Spinal cord (tissue), 10 donors: ENCODE results near the gene PLD1. TPM values are rescaled to one million over a fixed set of nuclear protein-coding genes. Genes with fewer than 3 reads are reported as not detected.
"Not testable (repeated sequence)": the region's sequence is repeated elsewhere in the genome, so short reads cannot be mapped to it uniquely, and the experiment has no call there.

Experiments
- DNase-seq, 6 donors: peaks; one replicate each; pipeline versions ENCODE4 v3.0.0 to v3.0.0-alpha.2; 2013 to 2015; ENCODE audit warnings: low spot score in 6 of 6, low read depth in 4 of 6
- H3K27ac ChIP-seq: one replicate; pipeline ENCODE4 v1.5.1; 2013; ENCODE audit warnings: low read depth, low read length, control low read depth
- H3K27me3 ChIP-seq: one replicate; pipeline ENCODE4 v1.6.1; 2013; ENCODE audit warnings: low read length; ENCODE audit not compliant: control insufficient read depth, insufficient read depth
- H3K36me3 ChIP-seq: one replicate; pipeline ENCODE4 v1.6.1; 2013; ENCODE audit warnings: low read length; ENCODE audit not compliant: control insufficient read depth, insufficient read depth
- H3K4me1 ChIP-seq: one replicate; pipeline ENCODE4 v1.6.1; 2013; ENCODE audit warnings: low read length; ENCODE audit not compliant: control insufficient read depth, insufficient read depth
- H3K4me3 ChIP-seq: one replicate; pipeline ENCODE4 v1.5.1; 2013; ENCODE audit warnings: low read depth, low read length, control low read depth
- H3K9me3 ChIP-seq: one replicate; pipeline ENCODE4 v1.6.1; 2013; ENCODE audit warnings: low read length; ENCODE audit not compliant: control insufficient read depth, insufficient read depth
- WGBS: methylation state at CpG from one replicate; pipeline ENCODE4 v1.1.5; 2013; ENCODE audit warnings: missing lambda C conversion rate; ENCODE audit not compliant: insufficient coverage; 5-methylcytosine and 5-hydroxymethylcytosine counted together
- polyA plus RNA-seq, 2 donors: library from polyadenylated mRNA; unstranded; fragments of 120-200 nt; gene quantifications; one replicate each; pipeline ENCODE4 v1.2.1, GENCODE V29; 2013; ENCODE audit not compliant: insufficient read length in 2 of 2
- total RNA-seq, 2 donors: library from RNA; depleted of rRNA in 1 of 2; stranded (reverse); fragments of 120-200 nt in 1 of 2; fragments of >200 nt in 1 of 2; gene quantifications; one replicate each; pipeline versions ENCODE4 v1.2.3 to v1.2.4, GENCODE V29; 2013 to 2014
- donor health status: healthy.

PLD1 gene
- total and polyA plus RNA-seq, 4 donors = 31.1 to 92.5 (median 51.2) TPM

DNA sequence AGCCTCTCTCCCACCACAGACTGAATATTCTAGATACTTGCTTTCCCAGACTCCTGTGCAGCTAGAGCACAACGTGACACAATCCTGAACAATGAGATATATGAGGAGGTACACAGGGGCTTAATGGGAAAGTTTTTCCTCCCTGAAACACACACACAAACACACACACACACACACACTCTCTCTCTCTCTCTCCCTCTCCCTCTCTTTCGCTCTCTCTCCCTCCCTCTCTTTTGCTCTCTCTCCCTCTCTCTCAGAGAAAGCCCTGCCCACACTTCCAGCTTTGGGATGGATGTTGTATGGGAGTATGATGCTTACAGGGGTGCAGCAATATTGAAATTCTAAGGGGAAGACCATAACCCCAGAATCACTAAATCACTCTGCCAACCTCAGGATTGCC, 110.1 kb downstream of the PLD1 start:
- no peaks in the 10 kb centered on the region for H3K4me1 ChIP-seq
- peaks cover 2% of the 10 kb centered on the region for H3K36me3 ChIP-seq
- no peaks in the 10 kb centered on the region for H3K9me3 ChIP-seq
- no peak overlapping the region for H3K4me3 ChIP-seq
- no CpG with 5 or more reads among the region's 2 CpGs for WGBS
- no peak for DNase-seq
- H3K27ac ChIP-seq = no peak overlapping the region
- H3K27me3 ChIP-seq = no peaks in the 10 kb centered on the region

DNA sequence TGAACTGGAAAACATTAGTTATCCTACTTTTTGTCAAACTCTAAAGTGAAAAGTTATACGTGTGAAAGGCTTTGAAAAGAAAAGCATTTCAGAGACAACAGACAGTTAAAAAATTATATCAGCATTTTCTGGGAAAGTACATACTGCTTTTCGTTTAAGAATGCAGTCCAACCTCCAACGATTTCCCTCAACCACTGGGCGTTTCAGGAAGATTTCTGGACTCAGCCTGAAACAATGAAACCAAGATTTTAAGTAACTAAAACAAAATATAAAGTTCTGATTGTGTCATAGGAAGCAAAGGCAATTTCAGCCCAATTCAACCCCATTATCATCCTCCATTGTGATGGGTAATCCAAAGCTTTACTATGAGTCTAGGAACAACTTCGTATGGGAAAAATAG, 110.7 kb downstream of the PLD1 start:
- no peak overlapping the region for H3K27ac ChIP-seq
- no peak for DNase-seq
- WGBS = no CpG with 5 or more reads among the region's 5 CpGs

DNA sequence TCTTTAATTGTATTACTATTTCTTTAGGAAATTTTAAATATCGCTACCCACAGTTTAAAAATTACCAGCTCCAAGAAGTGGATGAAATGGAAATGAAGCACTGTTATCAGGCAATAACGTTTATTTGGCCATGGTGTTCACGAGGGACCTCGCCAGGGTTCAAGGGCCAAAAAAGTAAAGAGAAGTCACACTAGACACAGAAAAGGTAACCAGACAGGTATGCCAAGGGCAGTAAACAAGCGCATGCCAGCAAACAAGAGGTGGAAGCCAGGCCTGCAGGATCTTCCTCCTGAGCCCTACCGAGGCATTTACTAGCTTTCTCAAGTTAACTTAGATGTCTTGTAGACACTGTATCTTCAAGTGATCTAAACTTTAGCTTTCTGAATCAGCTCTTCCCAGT, 113.5 kb downstream of the PLD1 start:
- Histone ChIP-seq H3K4me3 (no peak overlapping the region), H3K9me3 (no peaks in the 10 kb centered on the region), H3K27me3 (no peaks in the 10 kb centered on the region), H3K4me1 (no peaks in the 10 kb centered on the region), H3K27ac (no peak overlapping the region), H3K36me3 (peaks cover 2% of the 10 kb centered on the region)
- WGBS = 93% methylated on average over 4 of the region's 6 CpGs
- DNase-seq = no peak

More for the DNA sequence above, 110.7 kb downstream of the PLD1 start:
- no peak overlapping the region for H3K4me3 ChIP-seq
- H3K27me3 ChIP-seq = no peaks in the 10 kb centered on the region
- peaks cover 2% of the 10 kb centered on the region for H3K36me3 ChIP-seq
- H3K9me3 ChIP-seq = no peaks in the 10 kb centered on the region
- H3K4me1 ChIP-seq = no peaks in the 10 kb centered on the region

DNA sequence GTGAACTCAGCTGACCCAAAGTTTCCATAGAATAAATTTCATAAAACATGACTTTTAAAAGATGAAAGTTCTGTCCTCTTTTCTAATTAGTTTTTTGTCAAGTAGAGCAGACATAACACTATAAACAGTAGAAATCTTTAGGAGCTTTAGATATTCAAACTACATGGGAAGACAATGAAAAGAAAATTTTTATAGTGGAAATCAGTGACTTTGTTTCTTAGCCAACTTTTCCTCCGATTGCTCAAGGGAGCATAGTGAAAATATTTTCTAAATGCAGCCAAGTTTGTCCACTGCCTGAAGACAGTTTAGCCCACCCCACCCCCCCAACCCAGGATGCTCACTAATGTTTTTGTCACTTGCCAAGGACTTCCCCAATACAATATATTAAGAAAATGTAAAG, 114.9 kb downstream of the PLD1 start:
- Histone ChIP-seq H3K36me3 (peaks cover 2% of the 10 kb centered on the region), H3K27me3 (no peaks in the 10 kb centered on the region), H3K9me3 (no peaks in the 10 kb centered on the region), H3K4me1 (no peaks in the 10 kb centered on the region), H3K27ac (no peak overlapping the region), H3K4me3 (no peak overlapping the region)
- no CpG with 5 or more reads among the region's 1 CpG for WGBS
- DNase-seq = no peak

DNA sequence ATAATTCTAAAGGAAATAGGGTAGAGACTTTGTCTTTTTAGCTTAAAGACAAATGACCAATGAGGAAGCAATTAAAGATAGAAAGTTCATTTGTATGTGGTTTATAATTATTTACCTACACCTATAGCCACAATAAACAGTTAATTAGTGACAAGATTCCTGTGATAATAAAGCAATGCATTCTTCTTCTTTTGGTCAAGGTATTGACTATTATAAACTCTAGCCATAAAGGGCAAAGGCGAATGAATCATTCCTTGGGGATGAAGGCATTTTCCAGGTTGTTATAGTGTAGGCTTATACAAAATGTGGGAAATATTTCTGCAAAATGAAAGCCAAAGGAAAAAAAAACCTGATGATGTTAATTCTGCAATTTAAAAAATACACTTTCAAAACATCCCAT, 115.4 kb downstream of the PLD1 start:
- no peak for DNase-seq
- H3K9me3 ChIP-seq = no peaks in the 10 kb centered on the region
- H3K36me3 ChIP-seq = no peaks in the 10 kb centered on the region
- no peak overlapping the region for H3K4me3 ChIP-seq
- no CpG with 5 or more reads among the region's 1 CpG for WGBS
- H3K4me1 ChIP-seq = no peaks in the 10 kb centered on the region
- no peaks in the 10 kb centered on the region for H3K27me3 ChIP-seq
- H3K27ac ChIP-seq = no peak overlapping the region

DNA sequence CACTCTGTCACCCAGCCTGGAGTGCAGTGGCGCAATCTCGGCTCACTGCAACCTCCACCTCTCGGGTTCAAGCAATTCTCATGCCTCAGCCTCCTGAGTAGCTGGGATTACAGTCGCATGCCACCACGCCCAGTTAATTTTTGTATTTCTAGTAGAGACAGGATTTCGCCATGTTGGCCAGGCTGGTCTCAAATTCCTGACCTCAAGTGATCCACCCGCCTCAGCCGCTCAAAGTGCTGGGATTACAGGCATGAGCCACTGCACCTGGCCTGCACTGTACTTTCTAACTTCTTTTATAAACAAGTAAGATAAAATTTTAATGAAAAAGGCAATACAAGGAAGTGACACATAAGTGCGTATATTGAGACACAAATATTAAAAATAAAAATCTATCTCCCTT, 117.7 kb downstream of the PLD1 start:
- H3K4me1 ChIP-seq, H3K27ac ChIP-seq, H3K4me3 ChIP-seq, DNase-seq, H3K27me3 ChIP-seq, H3K36me3 ChIP-seq, H3K9me3 ChIP-seq: not testable (repeated sequence)
- WGBS = 95% methylated on average over 4 of the region's 9 CpGs

DNA sequence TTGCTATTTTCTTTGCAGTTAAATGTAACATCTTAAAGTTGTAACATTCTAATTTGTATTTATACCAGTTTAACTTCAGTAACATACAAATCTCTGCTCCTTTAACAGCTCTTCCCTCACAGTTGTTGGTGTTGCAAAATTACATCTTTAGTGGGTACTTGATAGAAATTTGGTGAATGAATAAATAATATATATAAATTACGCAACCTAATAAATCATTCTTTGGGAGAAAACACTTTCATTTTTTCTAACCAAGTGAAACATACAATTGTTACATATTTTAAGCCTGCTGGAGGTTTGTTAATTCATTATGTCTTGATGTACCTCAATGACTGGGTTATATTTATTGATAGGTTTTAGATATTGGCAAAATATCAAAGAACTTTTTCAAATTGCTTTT, 118.8 kb downstream of the PLD1 start:
- H3K4me3 ChIP-seq = no peak overlapping the region
- H3K36me3 ChIP-seq = no peaks in the 10 kb centered on the region
- no peak overlapping the region for H3K27ac ChIP-seq
- no peaks in the 10 kb centered on the region for H3K9me3 ChIP-seq
- no peaks in the 10 kb centered on the region for H3K4me1 ChIP-seq
- no peaks in the 10 kb centered on the region for H3K27me3 ChIP-seq
- DNase-seq = no peak
- no CpG with 5 or more reads among the region's 1 CpG for WGBS

DNA sequence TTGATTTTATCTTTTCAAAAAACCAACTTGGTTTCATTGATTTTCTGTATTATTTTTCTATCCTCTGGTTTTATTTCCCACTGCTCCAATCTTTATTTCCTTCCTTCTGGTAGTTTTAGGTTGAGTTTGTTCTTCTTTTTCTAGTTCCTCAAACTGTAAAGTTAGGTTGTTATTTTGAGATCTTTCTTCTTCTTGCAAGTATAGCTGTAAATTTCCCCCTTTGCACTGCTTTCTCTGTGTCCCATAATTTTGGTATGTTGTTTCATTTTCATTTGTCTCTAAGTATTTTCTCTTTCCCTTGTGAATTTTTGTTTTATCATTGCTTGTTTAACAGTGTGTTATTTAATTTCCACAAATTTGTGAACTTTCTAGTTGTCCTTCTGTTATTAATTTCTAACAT, 120.0 kb downstream of the PLD1 start:
- no peaks in the 10 kb centered on the region for H3K4me1 ChIP-seq
- no peaks in the 10 kb centered on the region for H3K36me3 ChIP-seq
- no peak for DNase-seq
- H3K27me3 ChIP-seq = no peaks in the 10 kb centered on the region
- H3K4me3 ChIP-seq = no peak overlapping the region
- H3K27ac ChIP-seq = no peak overlapping the region
- H3K9me3 ChIP-seq = no peaks in the 10 kb centered on the region

DNA sequence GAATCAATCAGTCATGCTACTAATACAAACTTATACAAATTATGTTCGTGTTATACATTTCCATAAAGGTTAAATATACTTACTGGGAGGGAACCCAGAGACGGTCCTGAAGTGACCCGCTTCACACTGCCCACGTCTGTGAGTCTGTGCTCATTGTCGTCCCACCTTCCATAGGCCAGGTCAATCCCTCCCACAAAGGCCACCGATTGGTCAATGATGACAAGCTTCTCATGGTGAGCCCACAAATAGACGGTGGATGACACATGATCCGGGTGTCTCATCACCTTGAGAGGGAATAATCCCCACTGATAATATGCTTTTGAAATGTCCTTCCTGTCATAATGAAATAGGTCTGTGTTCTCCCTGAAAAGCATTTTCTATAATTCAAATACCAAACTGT, 121.7 kb downstream of the PLD1 start:
- Histone ChIP-seq H3K36me3 (no peaks in the 10 kb centered on the region), H3K27ac (no peak overlapping the region)

DNA sequence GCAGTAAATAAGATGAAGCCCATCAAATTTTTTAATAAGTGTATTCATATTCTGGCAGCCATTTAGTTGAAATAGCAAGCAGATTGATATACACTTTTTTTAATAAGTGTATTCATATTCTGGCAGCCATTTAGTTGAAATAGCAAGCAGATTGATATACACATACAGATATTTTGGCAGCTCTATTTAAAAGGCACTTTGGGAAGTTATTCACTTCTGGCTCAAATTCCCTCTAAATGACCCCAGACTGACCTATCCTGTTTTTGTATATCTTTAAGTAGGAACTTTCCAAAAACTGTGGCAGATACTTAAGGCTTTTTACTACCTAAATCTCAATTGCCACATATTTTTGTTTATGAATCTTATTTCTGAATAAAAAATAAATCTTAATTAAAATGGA, 122.3 kb downstream of the PLD1 start:
- H3K27ac ChIP-seq = no peak overlapping the region
- no peaks in the 10 kb centered on the region for H3K4me1 ChIP-seq
- H3K4me3 ChIP-seq = no peak overlapping the region
- no peaks in the 10 kb centered on the region for H3K9me3 ChIP-seq
- no peaks in the 10 kb centered on the region for H3K27me3 ChIP-seq
- no peak for DNase-seq
- H3K36me3 ChIP-seq = no peaks in the 10 kb centered on the region

More for the DNA sequence above, 121.7 kb downstream of the PLD1 start:
- Histone ChIP-seq H3K9me3 (no peaks in the 10 kb centered on the region), H3K4me1 (no peaks in the 10 kb centered on the region), H3K4me3 (no peak overlapping the region), H3K27me3 (no peaks in the 10 kb centered on the region)
- DNase-seq = no peak
- WGBS = 87% methylated on average over 3 of the region's 8 CpGs

DNA sequence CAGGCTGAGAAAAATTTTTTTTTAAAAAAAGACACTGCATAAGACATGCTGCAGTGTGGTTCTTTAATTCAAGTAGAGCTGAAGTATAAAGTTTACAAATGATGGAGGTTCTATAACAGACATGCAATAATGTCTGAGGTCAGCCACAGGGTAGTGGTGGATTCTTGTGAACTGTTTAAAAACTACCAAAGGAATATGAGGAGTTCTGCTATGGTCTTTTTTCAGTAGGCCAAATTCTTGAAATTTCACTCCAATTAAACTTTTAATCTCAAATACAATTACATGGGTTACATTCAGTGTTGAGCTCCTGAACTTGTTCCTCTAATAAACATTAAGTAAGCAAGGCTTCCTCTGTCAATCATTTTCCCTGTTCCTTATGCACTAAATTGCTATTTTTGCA, 122.7 kb downstream of the PLD1 start:
- no peak for DNase-seq
- no peaks in the 10 kb centered on the region for H3K9me3 ChIP-seq
- no peaks in the 10 kb centered on the region for H3K27me3 ChIP-seq
- no peak overlapping the region for H3K27ac ChIP-seq
- no peaks in the 10 kb centered on the region for H3K4me1 ChIP-seq
- no peak overlapping the region for H3K4me3 ChIP-seq
- no peaks in the 10 kb centered on the region for H3K36me3 ChIP-seq
